IMR-90 (cell line): ENCODE measurements around the gene ATP6V1G1. TPM values are rescaled to one million over a fixed set of nuclear protein-coding genes. Genes with fewer than 3 reads are reported as not detected.
A peak's percentile ranks its signal among the peaks of the same experiment; 100 is the strongest.

ENCODE experiments used
- ATAC-seq: fragments of 200-7000 bp; cut with Tn5 transposase; 2 replicates; pipeline ENCODE4 v1.9.1; 2020; ENCODE audit warnings: low read depth, mild to moderate bottlenecking, moderate library complexity
- BruUV-seq: library from RNA; stranded (reverse); fragments of 400-500 nt; replicated peaks from 2 replicates; lab custom pipeline; 2021; lab: Mats Ljungman, UMichigan
- CTCF ChIA-PET: fragments of 300-600 bp; formaldehyde crosslinking; extraction: SDS; loops from one replicate; lab custom pipeline; 2021; ENCODE audit warnings: antibody characterized with exemption; lab: Yijun Ruan, JAX
- POLR2A ChIA-PET: fragments of 300-600 bp; sonication (Branson Sonifier 250); formaldehyde crosslinking; loops from one replicate; lab custom pipeline; 2022; ENCODE audit warnings: antibody characterized with exemption; ENCODE audit not compliant: unreplicated experiment; lab: Charles Lee
- DNase-seq: peaks from one replicate; pipeline ENCODE4 v3.0.0; 2013
- H2AFZ ChIP-seq: replicated peaks from 2 replicates; pipeline ENCODE3; 2013; ENCODE audit warnings: low read length, mild to moderate bottlenecking; ENCODE audit not compliant: poor library complexity
- H2AK5ac ChIP-seq: 2 replicates; pipeline ENCODE4 v1.6.1; 2013; ENCODE audit warnings: low read depth, low read length, inconsistent platforms
- H2AK9ac ChIP-seq: replicated peaks from 2 replicates; pipeline ENCODE3; 2013; ENCODE audit warnings: mild to moderate bottlenecking, low read depth, low read length, moderate library complexity; ENCODE audit not compliant: poor library complexity
- H2BK120ac ChIP-seq: 2 replicates; pipeline ENCODE4 v1.6.1; 2013; ENCODE audit warnings: low read depth, low read length, inconsistent platforms
- H2BK15ac ChIP-seq: 3 replicates; pipeline ENCODE4 v1.6.1; 2013; ENCODE audit warnings: low read depth, low read length, inconsistent platforms
- H2BK20ac ChIP-seq: 2 replicates; pipeline ENCODE4 v1.6.1; 2013; ENCODE audit warnings: low read depth, mild to moderate bottlenecking, inconsistent platforms, low read length, moderate library complexity
- H2BK5ac ChIP-seq: 2 replicates; pipeline ENCODE4 v1.6.1; 2013; ENCODE audit warnings: mild to moderate bottlenecking, low read depth, low read length, inconsistent platforms; ENCODE audit not compliant: poor library complexity, severe bottlenecking
- H3K14ac ChIP-seq: replicated peaks from 2 replicates; pipeline ENCODE4 v1.6.1; 2013; ENCODE audit warnings: low read depth, low read length, inconsistent platforms
- H3K18ac ChIP-seq: 2 replicates; pipeline ENCODE4 v1.6.1; 2013; ENCODE audit warnings: low read depth, low read length, control low read depth
- H3K23ac ChIP-seq: 2 replicates; pipeline ENCODE4 v1.6.1; 2013; ENCODE audit warnings: low read depth, low read length, inconsistent platforms
- H3K27ac ChIP-seq: 2 replicates; pipeline ENCODE4 v1.5.1; 2013; ENCODE audit warnings: mild to moderate bottlenecking, control low read depth, low read length; ENCODE audit not compliant: insufficient read depth
- H3K27me3 ChIP-seq: 2 replicates; pipeline ENCODE4 v1.6.1; 2013; ENCODE audit warnings: low read length; ENCODE audit not compliant: control insufficient read depth, insufficient read depth
- H3K36me3 ChIP-seq: 2 replicates; pipeline ENCODE4 v1.6.1; 2013; ENCODE audit warnings: low read length, mixed read lengths; ENCODE audit not compliant: control insufficient read depth, insufficient read depth
- H3K4ac ChIP-seq: 2 replicates; pipeline ENCODE4 v1.6.1; 2013; ENCODE audit warnings: low read depth, low read length, inconsistent platforms
- H3K4me1 ChIP-seq: 2 replicates; pipeline ENCODE4 v1.6.1; 2013; ENCODE audit warnings: low read length, mixed read lengths; ENCODE audit not compliant: control insufficient read depth, insufficient read depth
- H3K4me2 ChIP-seq: 2 replicates; pipeline ENCODE4 v1.6.1; 2013; ENCODE audit warnings: low read depth, mild to moderate bottlenecking, control low read depth, low read length, moderate library complexity
- H3K4me3 ChIP-seq: 2 replicates; pipeline ENCODE4 v1.5.1; 2013; ENCODE audit warnings: low read depth, mild to moderate bottlenecking, control low read depth, low read length, moderate library complexity; ENCODE audit not compliant: insufficient read depth
- H3K56ac ChIP-seq: 2 replicates; pipeline ENCODE4 v1.6.1; 2013; ENCODE audit warnings: low read length, inconsistent platforms; ENCODE audit not compliant: insufficient read depth; ENCODE audit errors: extremely low read depth
- H3K79me1 ChIP-seq, 2 experiments: 2 replicates each; pipeline ENCODE4 v1.6.1; 2013; ENCODE audit warnings: low read length in 2 of 2, inconsistent platforms in 1 of 2, low read depth in 1 of 2
- H3K9ac ChIP-seq: 2 replicates; pipeline ENCODE4 v1.6.1; 2013; ENCODE audit warnings: low read depth, low read length, control low read depth
- H3K9me1 ChIP-seq: 2 replicates; pipeline ENCODE4 v1.6.1; 2013; ENCODE audit warnings: low read length, inconsistent platforms; ENCODE audit not compliant: insufficient read depth
- H3K9me3 ChIP-seq: 2 replicates; pipeline ENCODE4 v1.6.1; 2013; ENCODE audit warnings: low read length; ENCODE audit not compliant: control insufficient read depth, insufficient read depth
- H4K20me1 ChIP-seq: 2 replicates; pipeline ENCODE4 v1.6.1; 2013; ENCODE audit warnings: low read length, inconsistent platforms; ENCODE audit not compliant: insufficient read depth
- H4K5ac ChIP-seq: 2 replicates; pipeline ENCODE4 v1.6.1; 2013; ENCODE audit warnings: mild to moderate bottlenecking, low read depth, low read length, control low read depth
- H4K8ac ChIP-seq, 2 experiments: 2 replicates each; pipeline ENCODE4 v1.6.1; 2013; ENCODE audit warnings: low read depth in 2 of 2, low read length in 2 of 2, control low read depth in 1 of 2, inconsistent platforms in 1 of 2
- H4K91ac ChIP-seq: 2 replicates; pipeline ENCODE4 v1.6.1; 2013; ENCODE audit warnings: low read depth, low read length, inconsistent platforms; ENCODE audit not compliant: insufficient read depth
- BHLHE40 ChIP-seq: fragments of 150-350 bp; IDR thresholded peaks from 2 replicates; pipeline ENCODE4 v1.6.1; 2016; ENCODE audit warnings: mild to moderate bottlenecking, low read depth, low read length
- CEBPB ChIP-seq: IDR thresholded peaks from 2 replicates; pipeline ENCODE4 v1.6.1; 2012; ENCODE audit warnings: low read depth, low read length, improper control_type of control experiment
- ELK1 ChIP-seq: fragments of 150-350 bp; IDR thresholded peaks from 2 replicates; pipeline ENCODE4 v1.6.1; 2016; ENCODE audit warnings: low read depth, mild to moderate bottlenecking, low read length, moderate library complexity, borderline replicate concordance
- FOS ChIP-seq: fragments of 150-350 bp; IDR thresholded peaks from 2 replicates; pipeline ENCODE4 v1.6.1; 2016; ENCODE audit warnings: low read depth, low read length
- MXI1 ChIP-seq: IDR thresholded peaks from 2 replicates; pipeline ENCODE4 v1.6.1; 2012; ENCODE audit warnings: low read depth, mild to moderate bottlenecking, low read length, moderate library complexity, borderline replicate concordance
- NFE2L2 ChIP-seq: fragments of 150-350 bp; IDR thresholded peaks from 2 replicates; pipeline ENCODE4 v1.6.1; 2016; ENCODE audit warnings: low read depth, mild to moderate bottlenecking, low read length
- RCOR1 ChIP-seq: IDR thresholded peaks from 2 replicates; pipeline ENCODE4 v1.6.1; 2012; ENCODE audit warnings: mild to moderate bottlenecking, low read length, improper control_type of control experiment; ENCODE audit not compliant: insufficient replicate concordance
- RFX5 ChIP-seq: IDR thresholded peaks from 2 replicates; pipeline ENCODE4 v1.8.0; 2012; ENCODE audit warnings: low read depth, mild to moderate bottlenecking, low read length, moderate library complexity
- USF2 ChIP-seq: fragments of 150-350 bp; IDR thresholded peaks from 2 replicates; pipeline ENCODE4 v1.6.1; 2017; ENCODE audit warnings: mild to moderate bottlenecking, antibody characterized with exemption, low read length, low read depth
- WGBS, 2 experiments: methylation state at CpG; one replicate each; pipeline versions ENCODE4 v1.1.5 to v1.1.7; 2013; ENCODE audit warnings: missing lambda C conversion rate in 2 of 2; ENCODE audit not compliant: insufficient read length in 1 of 2; ENCODE audit errors: extremely low coverage in 2 of 2; 5-methylcytosine and 5-hydroxymethylcytosine counted together
- dilution Hi-C: fragments of 300-500 bp; cut with HindIII; formaldehyde crosslinking; loops from one replicate; pipeline ENCODE4 v1.14.3; 2018; ENCODE audit warnings: low sequenced_read_pairs; ENCODE audit not compliant: unreplicated experiment
- in situ Hi-C: fragments of 300-500 bp; cut with MboI; formaldehyde crosslinking; loops from 3 replicates; pipeline ENCODE4 v1.14.3; 2019; ENCODE audit warnings: low sequenced_read_pairs, inconsistent platforms, mixed read lengths
- intact Hi-C: fragments of 100-400 bp; cut with micrococcal nuclease; formaldehyde crosslinking; loops from 2 replicates; pipeline ENCODE4 v1.10.0; 2022
- polyA plus RNA-seq, 3 experiments: library from polyadenylated mRNA; depleted of rRNA; stranded (reverse); fragments of >200 nt; gene quantifications; 2 replicates each; pipeline ENCODE4 v1.2.3, GENCODE V29; 2012; ENCODE audit warnings: low replicate concordance in 1 of 3
- total RNA-seq: library from RNA; depleted of rRNA; stranded (reverse); fragments of >200 nt; gene quantifications from 2 replicates; pipeline ENCODE4 v1.2.3, GENCODE V29; 2012

Gene ATP6V1G1
- total and polyA plus RNA-seq, 2 of the 4 experiments (the other 2 are of a cell fraction): 52.0 to 70.9 TPM

- H3K27me3 ChIP-seq: no peaks in the 10 kb centered on the region
- no peak overlapping the region for H4K91ac ChIP-seq
- ChIA-PET POLR2A (interaction anchor here (1.1 kb wide), 1 partner anchor 25 kb away, joined by 4 read pairs; the partner anchor contains the start of gene ATP6V1G1), CTCF (interaction anchor here (0.6 to 1.1 kb wide), 3 partner anchors 41 to 258 kb away, joined by 3 to 5 read pairs (median 4); no protein-coding TSS in a partner anchor)
- H3K9me1 ChIP-seq: peaks cover 11% of the 10 kb centered on the region
- peak overlapping the region in 1 of 2 experiments; percentile 73; a peak in 1 of 4 replicates for H4K8ac ChIP-seq
- no peak overlapping the region for H2BK120ac ChIP-seq
- intact Hi-C loops: loop anchor here (5.0 kb wide), 1 partner anchor 125 kb away; no protein-coding TSS in a partner anchor
- peaks cover 19 to 32% of the 10 kb centered on the region in 2 experiments for H3K79me1 ChIP-seq
- H3K27ac ChIP-seq: peak overlapping the region; percentile 36; the same call in 1 of the 2 replicates
- H4K20me1 ChIP-seq: no peaks in the 10 kb centered on the region; the same call in 1 of the 2 replicates
- peak overlapping the region; percentile 54; the same call in 1 of the 2 replicates for H2AK5ac ChIP-seq
- peak overlapping the region; percentile 89 for H3K4me2 ChIP-seq
- peaks cover 19% of the 10 kb centered on the region for H3K4me1 ChIP-seq
- BruUV-seq: no TSS peak
- dilution Hi-C loops: no loop called here
- no peaks in the 10 kb centered on the region for H3K9me3 ChIP-seq
- H3K9ac ChIP-seq: peak overlapping the region; percentile 18; the same call in 1 of the 2 replicates
- TF ChIP-seq ELK1: no peak
- TF ChIP-seq BHLHE40: no peak
- TF ChIP-seq USF2: no peak
- TF ChIP-seq CEBPB: no peak
- TF ChIP-seq MXI1: no peak
- no peak for TF ChIP-seq RCOR1
- TF ChIP-seq FOS: no peak
- TF ChIP-seq RFX5: no peak
- TF ChIP-seq NFE2L2: no peak
- H2BK5ac ChIP-seq: peak overlapping the region; percentile 4
- peak overlapping the region; percentile 96; the same call in 1 of the 2 replicates for H3K23ac ChIP-seq
- no peak overlapping the region for H4K5ac ChIP-seq
- peak overlapping the region; percentile 56 for H3K4me3 ChIP-seq
- H2AK9ac ChIP-seq: peak overlapping the region; percentile 86
- peak overlapping the region; percentile 97 for H2AFZ ChIP-seq
- H3K18ac ChIP-seq: no peak overlapping the region
- peak overlapping the region; percentile 77 for H3K4ac ChIP-seq
- no CpG with 5 or more reads among the region's 4 CpGs for WGBS, 2 experiments
- H2BK15ac ChIP-seq: no peak overlapping the region
- no peak overlapping the region for H2BK20ac ChIP-seq
- H3K14ac ChIP-seq: peak overlapping the region; percentile 26; the same call in 1 of the 2 replicates
- H3K56ac ChIP-seq: peak overlapping the region; percentile 7; the same call in 1 of the 2 replicates
- DNase-seq (no peak), ATAC-seq (no peak)
- in situ Hi-C loops: no loop called here
- H3K36me3 ChIP-seq: no peaks in the 10 kb centered on the region
These were observed 24.8 kb downstream of the ATP6V1G1 start for GRCh38 chr9:114612272-114612923.
